ENCODE results near the gene ZNF736.
"Not testable (repeated sequence)": the region's sequence is repeated elsewhere in the genome, so short reads cannot be mapped to it uniquely, and the experiment has no call there.

The ZNF736 gene

GRCh38 chr7:64313740-64314491, at the start of gene ZNF736:
Gene ZNF736, plus strand, starts transcription at chr7:64313961. Its CDS starts 190 bp downstream, at chr7:64314151.
- no peak for TF ChIP-seq CTCF (IDR thresholded peaks at IDR 0.05; ENCODE audit: unreplicated experiment in 3 of 3)
- H3K27ac Mint-ChIP-seq, result no peak within 1 kb of the TSS
- no peak within 1 kb of the TSS for H3K4me3 Mint-ChIP-seq
- no peaks in the 10 kb centered on the region for H3K4me1 Mint-ChIP-seq
- H3K36me3 Mint-ChIP-seq (ENCODE audit: low read depth), result no peaks in the 10 kb centered on the region
- H3K27me3 Mint-ChIP-seq (ENCODE audit: low read depth), result no peaks in the 10 kb centered on the region
- peaks cover 42% of the 10 kb centered on the region for H3K9me3 Mint-ChIP-seq

- H3K9me3 Mint-ChIP-seq, result peaks cover 31% of the 10 kb centered on the region
- no peaks in the 10 kb centered on the region for H3K36me3 Mint-ChIP-seq (ENCODE audit: low read depth)
Measured at GRCh38 chr7:64266341-64266919, 47.3 kb upstream of the ZNF736 start.

GRCh38 chr7:64277630-64278029, 36.1 kb upstream of the ZNF736 start:
- Mint-ChIP-seq H3K27ac (no peak overlapping the region), H3K36me3 (ENCODE audit: low read depth) (no peaks in the 10 kb centered on the region), H3K9me3 (peaks cover 37% of the 10 kb centered on the region), H3K4me1 (no peaks in the 10 kb centered on the region), H3K4me3 (no peak overlapping the region), H3K27me3 (ENCODE audit: low read depth) (no peaks in the 10 kb centered on the region)
- TF ChIP-seq CTCF (IDR thresholded peaks at IDR 0.05; ENCODE audit: unreplicated experiment in 3 of 3), result no peak

More at GRCh38 chr7:64266341-64266919, 47.3 kb upstream of the ZNF736 start:
- H3K4me1 Mint-ChIP-seq, result no peaks in the 10 kb centered on the region
- no peak overlapping the region for H3K27ac Mint-ChIP-seq
- no peak for TF ChIP-seq CTCF (IDR thresholded peaks at IDR 0.05; ENCODE audit: unreplicated experiment in 3 of 3)
- H3K4me3 Mint-ChIP-seq, result no peak overlapping the region
- no peaks in the 10 kb centered on the region for H3K27me3 Mint-ChIP-seq (ENCODE audit: low read depth)

GRCh38 chr7:64294701-64295420, 18.9 kb upstream of the ZNF736 start:
- Mint-ChIP-seq H3K4me3 (no peak overlapping the region), H3K27me3 (ENCODE audit: low read depth) (no peaks in the 10 kb centered on the region), H3K4me1 (no peaks in the 10 kb centered on the region), H3K27ac (no peak overlapping the region), H3K9me3 (peaks cover 62% of the 10 kb centered on the region), H3K36me3 (ENCODE audit: low read depth) (no peaks in the 10 kb centered on the region)
- no peak for TF ChIP-seq CTCF (IDR thresholded peaks at IDR 0.05; ENCODE audit: unreplicated experiment in 3 of 3)

- peaks cover 62% of the 10 kb centered on the region for H3K9me3 Mint-ChIP-seq
- not testable (repeated sequence) for H3K4me1 Mint-ChIP-seq; H3K27me3 Mint-ChIP-seq (ENCODE audit: low read depth); H3K4me3 Mint-ChIP-seq; H3K36me3 Mint-ChIP-seq (ENCODE audit: low read depth); H3K27ac Mint-ChIP-seq
Measured at GRCh38 chr7:64297418-64297817, 16.3 kb upstream of the ZNF736 start.

- Mint-ChIP-seq H3K4me1 (no peaks in the 10 kb centered on the region), H3K36me3 (ENCODE audit: low read depth) (no peaks in the 10 kb centered on the region), H3K27me3 (ENCODE audit: low read depth) (no peaks in the 10 kb centered on the region), H3K4me3 (no peak overlapping the region), H3K27ac (no peak overlapping the region), H3K9me3 (peaks cover 56% of the 10 kb centered on the region)
- no peak for TF ChIP-seq CTCF (IDR thresholded peaks at IDR 0.05; ENCODE audit: unreplicated experiment in 3 of 3)
Measured at GRCh38 chr7:64300641-64301405, 12.9 kb upstream of the ZNF736 start.
